HG02759 (cell line): ENCODE results near the gene FGFBP2.

Experiments used
- ATAC-seq: cut with Tn5 transposase; IDR thresholded peaks from one replicate; pipeline ENCODE4 v1.9.1; 2021; ENCODE audit warnings: mild to moderate bottlenecking, moderate library complexity; ENCODE audit not compliant: unreplicated experiment

FGFBP2 gene

GRCh38 chr4:15968551-15969300, 5.8 kb upstream of the FGFBP2 start:
- ATAC-seq, result no peak

GRCh38 chr4:15965325-15965724, 2.4 kb upstream of the FGFBP2 start:
- no peak for ATAC-seq

- no peak for ATAC-seq
Measured at GRCh38 chr4:15964159-15964558, 1.2 kb upstream of the FGFBP2 start.

- ATAC-seq, result peak; percentile 77
Measured at GRCh38 chr4:15963576-15963975, 601 bp upstream of the FGFBP2 start.

GRCh38 chr4:15961781-15962510, 1.0 kb downstream of the FGFBP2 start:
- ATAC-seq, result no peak

GRCh38 chr4:15958562-15958961, 4.4 kb downstream of the FGFBP2 start:
- no peak for ATAC-seq

- peak; percentile 91 for ATAC-seq
Measured at GRCh38 chr4:15956179-15956850, 6.7 kb downstream of the FGFBP2 start.

- no peak for ATAC-seq
Measured at GRCh38 chr4:15955670-15956069, 7.3 kb downstream of the FGFBP2 start.

GRCh38 chr4:15953625-15954024, 9.3 kb downstream of the FGFBP2 start:
- no peak for ATAC-seq

- no peak for ATAC-seq
Measured at GRCh38 chr4:15951781-15952180, 11.2 kb downstream of the FGFBP2 start.

- ATAC-seq, result no peak
Measured at GRCh38 chr4:15948826-15949225, 14.1 kb downstream of the FGFBP2 start.

- no peak for ATAC-seq
Measured at GRCh38 chr4:15947684-15948083, 15.3 kb downstream of the FGFBP2 start.

- no peak for ATAC-seq
Measured at GRCh38 chr4:15945516-15945915, 17.5 kb downstream of the FGFBP2 start.

- ATAC-seq, result no peak
Measured at GRCh38 chr4:15944895-15945294, 18.1 kb downstream of the FGFBP2 start.

GRCh38 chr4:15942283-15942682, 20.7 kb downstream of the FGFBP2 start:
- no peak for ATAC-seq

- no peak for ATAC-seq
Measured at GRCh38 chr4:15938640-15939039, 24.3 kb downstream of the FGFBP2 start, which contains the start of gene FGFBP1. Gene FGFBP1, minus strand, starts transcription at chr4:15938740. Its CDS starts 2,108 bp downstream, at chr4:15936632.

- no peak for ATAC-seq
Measured at GRCh38 chr4:15938182-15938581, 24.8 kb downstream of the FGFBP2 start.

GRCh38 chr4:15936495-15936894, 26.5 kb downstream of the FGFBP2 start:
- ATAC-seq, result no peak

GRCh38 chr4:15935504-15936402, 27.2 kb downstream of the FGFBP2 start:
- ATAC-seq, result no peak

GRCh38 chr4:15934259-15934658, 28.7 kb downstream of the FGFBP2 start:
- ATAC-seq, result no peak
